ENCODE data around the gene FGFRL1. TPM values are rescaled to one million over a fixed set of nuclear protein-coding genes. Genes with fewer than 3 reads are reported as not detected.

Gene FGFRL1
- total RNA-seq, 1 donor from 2014 or later, result 22.4 TPM

- Histone ChIP-seq H3K9me3 (replicated peaks) (no peaks in the 10 kb centered on the region), H3K27me3 (ENCODE audit: low read depth) (peaks cover 61% of the 10 kb centered on the region), H3K27ac (replicated peaks) (no peak overlapping the region), H3K4me3 (no peak overlapping the region), H3K36me3 (no peaks in the 10 kb centered on the region), H3K4me1 (peaks cover 23% of the 10 kb centered on the region)
- intact Hi-C loops (cut with micrococcal nuclease), result no loop called here
- no peak for TF ChIP-seq CTCF (IDR thresholded peaks at IDR 0.05; ENCODE audit: borderline replicate concordance)
- DNase-seq, result no peak
Observed at GRCh38 chr4:1030559-1030958, 19.1 kb downstream of the FGFRL1 start.

- intact Hi-C loops (cut with micrococcal nuclease), result no loop called here
- H3K36me3 ChIP-seq, result no peaks in the 10 kb centered on the region
- peaks cover 22% of the 10 kb centered on the region for H3K4me1 ChIP-seq
- no peak overlapping the region for H3K4me3 ChIP-seq
- H3K27ac ChIP-seq (replicated peaks), result no peak overlapping the region
- no peaks in the 10 kb centered on the region for H3K9me3 ChIP-seq (replicated peaks)
- no peak for DNase-seq
- peaks cover 62% of the 10 kb centered on the region for H3K27me3 ChIP-seq (ENCODE audit: low read depth)
- no peak for TF ChIP-seq CTCF (IDR thresholded peaks at IDR 0.05; ENCODE audit: borderline replicate concordance)
Observed at GRCh38 chr4:1031346-1031745, 19.9 kb downstream of the FGFRL1 start.

GRCh38 chr4:1031956-1032795 is 20.8 kb downstream of the FGFRL1 start:
- H3K4me1 ChIP-seq, result peaks cover 20% of the 10 kb centered on the region
- no peak for TF ChIP-seq CTCF (IDR thresholded peaks at IDR 0.05; ENCODE audit: borderline replicate concordance)
- H3K27ac ChIP-seq (replicated peaks), result no peak overlapping the region
- no peaks in the 10 kb centered on the region for H3K9me3 ChIP-seq (replicated peaks)
- H3K27me3 ChIP-seq (ENCODE audit: low read depth), result peaks cover 68% of the 10 kb centered on the region
- no peak for DNase-seq
- H3K4me3 ChIP-seq, result no peak overlapping the region
- intact Hi-C loops (cut with micrococcal nuclease), result no loop called here
- no peaks in the 10 kb centered on the region for H3K36me3 ChIP-seq

- no peak overlapping the region for H3K4me3 ChIP-seq
- TF ChIP-seq CTCF (IDR thresholded peaks at IDR 0.05; ENCODE audit: borderline replicate concordance), result no peak
- peaks cover 20% of the 10 kb centered on the region for H3K4me1 ChIP-seq
- intact Hi-C loops (cut with micrococcal nuclease), result no loop called here
- H3K9me3 ChIP-seq (replicated peaks), result no peaks in the 10 kb centered on the region
- peaks cover 71% of the 10 kb centered on the region for H3K27me3 ChIP-seq (ENCODE audit: low read depth)
- H3K36me3 ChIP-seq, result no peaks in the 10 kb centered on the region
- no peak for DNase-seq
- H3K27ac ChIP-seq (replicated peaks), result no peak overlapping the region
Observed at GRCh38 chr4:1032861-1033260, 21.4 kb downstream of the FGFRL1 start.

- Histone ChIP-seq H3K4me1 (peaks cover 19% of the 10 kb centered on the region), H3K4me3 (peak overlapping the region; percentile 29), H3K36me3 (no peaks in the 10 kb centered on the region), H3K27me3 (ENCODE audit: low read depth) (peaks cover 69% of the 10 kb centered on the region), H3K27ac (replicated peaks) (peak overlapping the region; percentile 38), H3K9me3 (replicated peaks) (no peaks in the 10 kb centered on the region)
- TF ChIP-seq CTCF (IDR thresholded peaks at IDR 0.05; ENCODE audit: borderline replicate concordance), result no peak
- peak; percentile 53 for DNase-seq
- intact Hi-C loops (cut with micrococcal nuclease), result no loop called here
Observed at GRCh38 chr4:1033840-1034551, 22.6 kb downstream of the FGFRL1 start.
